Medulla oblongata (tissue), 1 donor: ENCODE data around the gene GABRD.

Source experiments
- DNase-seq: peaks from one replicate; pipeline ENCODE4 v3.0.0-alpha.2; 2015; ENCODE audit errors: extremely low spot score

Gene GABRD

DNA sequence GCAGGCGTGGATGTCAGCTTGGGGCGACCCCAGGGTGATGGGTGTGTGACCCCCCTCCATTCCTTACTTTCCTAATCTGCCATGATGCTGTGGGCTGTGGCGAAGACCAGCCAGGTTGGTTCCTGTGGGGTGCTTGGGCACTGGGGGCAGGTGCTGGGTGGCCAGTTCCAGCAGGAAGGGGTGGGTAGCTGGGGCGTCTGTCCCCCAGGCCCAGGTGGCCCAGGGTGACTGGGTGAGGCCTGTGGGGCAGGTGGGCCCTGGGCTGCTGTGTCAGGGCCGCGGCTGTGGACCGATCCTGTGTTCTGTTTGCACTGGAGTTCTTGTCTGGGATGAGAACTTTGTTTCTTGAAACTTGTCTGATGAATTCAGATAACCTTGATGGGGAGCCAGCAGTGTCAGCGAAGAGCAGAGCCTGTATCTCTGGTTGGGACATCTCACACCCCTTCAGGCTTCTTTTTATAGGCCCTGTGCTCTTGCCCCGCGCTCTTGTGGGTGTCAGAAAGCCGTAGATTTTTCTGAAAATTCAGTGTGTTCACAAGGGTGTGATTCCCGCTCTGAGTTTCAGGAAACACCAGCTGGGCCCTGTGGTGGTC, 34.7 kb downstream of the GABRD start:
- no peak for DNase-seq

- DNase-seq = no peak
These were observed 35.4 kb downstream of the GABRD start for GRCh38 chr1:2054560-2054959.

DNA sequence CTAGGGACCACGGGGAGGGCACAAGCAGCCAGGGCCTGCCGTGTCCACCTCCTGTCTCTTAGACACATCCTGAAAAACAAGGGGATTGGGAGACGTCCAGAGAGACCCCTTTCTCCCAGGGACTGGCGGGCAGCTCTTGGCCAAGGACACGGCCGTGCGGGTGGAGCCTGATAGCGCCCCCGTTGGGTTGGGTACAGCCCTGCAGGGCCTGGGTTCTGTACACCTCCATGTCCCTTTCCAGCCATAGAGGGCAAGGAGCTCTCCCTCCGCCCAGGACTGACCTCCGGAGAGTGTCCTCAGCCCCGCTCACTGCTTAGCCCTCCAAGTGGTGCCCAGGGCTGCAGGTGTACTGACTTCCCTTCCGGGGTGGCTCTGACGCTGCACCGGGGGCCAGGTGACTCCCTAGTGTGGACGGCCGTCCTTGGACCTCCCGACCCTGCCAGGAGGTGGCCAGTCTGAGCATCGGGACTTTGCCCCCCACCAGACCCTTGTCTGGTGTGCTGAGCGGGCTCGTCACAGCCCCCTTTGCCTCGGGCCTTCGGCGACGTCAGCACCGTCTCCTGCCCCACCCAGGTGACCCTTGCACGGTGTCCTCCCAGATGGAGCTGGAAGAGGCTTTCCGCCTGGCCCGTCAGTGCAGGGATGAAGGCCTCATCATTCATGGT, 36.9 kb downstream of the GABRD start:
- no peak for DNase-seq

DNA sequence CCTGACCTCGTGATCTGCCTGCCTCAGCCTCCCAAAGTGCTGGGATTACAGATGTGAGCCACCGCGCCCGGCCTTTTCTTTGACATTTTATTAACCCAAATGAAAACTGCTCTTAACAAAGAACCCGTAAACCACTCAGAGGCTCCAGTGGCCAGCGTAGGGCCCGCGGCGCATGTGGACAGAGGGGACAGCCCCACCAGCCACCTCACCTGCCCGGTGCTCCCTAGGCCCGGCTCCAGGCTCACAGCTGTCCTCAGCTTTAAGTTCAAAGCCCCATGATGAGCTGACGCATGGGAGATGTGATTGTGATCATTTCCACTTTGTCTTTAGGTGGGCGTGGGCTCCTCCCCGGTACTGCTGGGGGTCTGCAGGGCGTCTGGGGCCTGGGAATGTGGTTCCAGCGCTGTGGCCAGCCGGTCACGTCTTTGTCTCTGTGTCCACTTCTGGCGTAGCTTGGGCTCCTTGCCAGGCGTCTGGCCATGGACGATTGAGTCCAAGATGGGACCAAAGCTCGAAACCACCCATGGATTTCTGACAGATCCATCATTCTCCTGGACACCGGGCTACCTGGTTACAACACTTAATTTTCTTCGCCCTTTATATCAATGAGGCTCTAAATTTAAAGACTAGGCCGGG, 37.9 kb downstream of the GABRD start:
- no peak for DNase-seq

- no peak for DNase-seq
These were observed 40.3 kb downstream of the GABRD start for GRCh38 chr1:2059290-2059953.

DNA sequence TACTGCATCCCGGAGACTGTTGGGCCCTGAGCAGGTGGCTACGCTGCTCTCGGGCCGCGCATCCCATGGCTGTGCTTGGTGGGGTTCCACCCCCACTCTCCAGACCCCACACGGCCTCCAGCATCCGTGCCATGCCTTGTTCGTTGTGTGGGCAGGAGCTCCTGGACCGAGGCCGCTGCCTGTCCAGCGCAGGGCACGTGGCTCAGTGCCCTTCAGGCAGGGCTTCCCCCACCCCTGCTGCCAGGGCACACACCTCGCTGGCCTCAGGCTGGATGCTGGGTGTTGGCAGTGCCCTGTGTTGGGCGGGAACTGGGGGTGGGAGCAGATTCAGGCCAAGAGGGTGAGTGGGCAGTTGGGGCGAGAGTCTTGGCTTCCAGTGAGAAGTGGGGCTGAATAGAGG, 40.9 kb downstream of the GABRD start:
- no peak for DNase-seq

DNA sequence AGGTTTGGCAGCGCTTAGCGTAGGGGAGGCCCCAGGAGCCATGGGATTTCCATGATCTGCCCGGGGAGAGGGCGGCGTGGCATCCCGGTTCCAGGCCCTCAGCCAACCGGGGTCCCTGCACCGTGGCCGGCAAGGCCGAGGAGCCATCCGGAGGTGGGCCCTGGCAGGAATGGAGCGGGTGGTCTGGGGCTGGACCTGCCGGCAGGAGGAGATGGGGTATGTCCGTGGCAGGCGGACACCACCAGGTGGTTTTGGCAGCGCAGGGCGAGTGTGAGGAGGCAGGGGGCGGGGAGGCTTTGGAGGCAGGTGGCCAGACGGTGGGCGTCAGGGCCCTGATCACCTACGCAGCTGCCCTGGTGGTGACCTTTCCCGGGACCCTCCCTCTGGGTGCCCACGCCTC, 41.4 kb downstream of the GABRD start:
- DNase-seq = no peak

DNA sequence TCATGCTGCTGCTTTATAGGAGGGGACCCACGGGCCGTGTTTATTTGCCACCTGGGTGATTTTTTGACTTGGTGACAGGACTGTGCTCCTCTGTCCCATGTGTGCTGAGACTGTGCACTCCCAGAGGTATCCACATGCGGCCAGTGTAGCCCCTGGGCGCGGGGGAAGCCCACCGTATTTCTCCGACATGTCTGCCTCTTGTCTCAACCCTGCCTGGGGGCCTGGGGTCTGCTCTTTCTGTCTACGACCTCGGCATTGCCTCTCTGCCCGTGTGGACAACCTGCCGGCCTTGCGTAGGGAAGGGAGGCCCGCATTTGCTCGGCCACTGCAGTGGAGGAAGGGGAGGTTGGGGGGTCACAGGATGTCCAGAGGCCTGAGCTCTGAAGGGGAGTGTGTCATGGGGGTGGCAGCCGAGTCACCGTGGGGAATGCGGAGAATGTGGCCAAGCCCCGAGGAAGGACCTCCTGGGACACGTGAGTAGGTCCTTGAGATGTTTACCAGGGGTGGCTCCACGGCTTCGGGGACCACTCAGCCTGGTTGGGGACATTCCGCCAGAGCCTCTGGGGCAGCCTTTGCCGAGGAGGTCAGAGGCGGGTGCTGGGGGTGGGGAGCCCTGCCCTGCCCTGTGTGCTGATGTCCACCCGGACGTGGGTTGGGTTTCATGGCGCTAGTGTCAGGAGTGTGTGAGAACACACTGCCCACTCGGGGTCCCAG, 42.1 kb downstream of the GABRD start:
- no peak for DNase-seq

DNA sequence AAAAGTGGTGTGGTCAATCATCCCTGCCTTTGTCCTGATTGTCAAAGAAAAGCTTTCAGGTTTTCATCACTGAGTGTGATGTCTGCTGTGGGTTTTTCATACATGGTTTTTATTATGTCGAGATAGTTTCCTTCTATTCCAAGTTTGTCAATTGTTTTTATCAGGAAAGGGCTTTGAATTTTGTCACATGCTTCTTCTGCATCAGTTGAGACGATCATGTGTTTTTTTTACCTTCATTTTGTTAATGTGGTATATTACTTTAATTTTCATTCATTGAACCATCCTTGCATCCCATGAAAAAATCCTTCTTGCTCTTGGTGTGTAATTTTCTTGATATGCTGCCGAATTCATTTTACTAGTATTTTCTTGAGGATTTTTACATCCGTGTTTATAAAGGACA, 46.6 kb downstream of the GABRD start:
- no peak for DNase-seq

- DNase-seq = no peak
These were observed 48.2 kb downstream of the GABRD start for GRCh38 chr1:2067393-2067792.

DNA sequence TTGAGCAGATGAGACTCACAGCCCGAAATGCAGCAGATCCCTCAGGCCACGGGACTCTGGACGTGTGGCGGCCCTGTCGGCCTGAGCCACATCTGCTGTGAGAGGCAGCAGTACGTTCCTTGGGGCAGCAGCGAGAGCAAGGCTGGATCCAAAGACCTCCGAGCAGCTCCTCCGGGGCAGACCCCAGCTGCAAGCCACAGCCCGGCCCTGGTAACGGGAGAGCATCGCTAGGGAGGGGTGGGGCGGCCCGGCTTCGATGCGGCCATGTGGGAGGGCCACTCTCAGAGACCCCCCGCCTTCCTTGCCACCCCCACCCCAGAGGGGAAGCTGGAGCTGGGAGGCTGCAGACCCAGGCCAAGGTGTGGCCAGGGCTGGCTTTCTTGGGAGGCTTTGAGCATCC, 48.8 kb downstream of the GABRD start:
- DNase-seq = no peak

- no peak for DNase-seq
These were observed 49.8 kb downstream of the GABRD start for GRCh38 chr1:2068951-2069350.

DNA sequence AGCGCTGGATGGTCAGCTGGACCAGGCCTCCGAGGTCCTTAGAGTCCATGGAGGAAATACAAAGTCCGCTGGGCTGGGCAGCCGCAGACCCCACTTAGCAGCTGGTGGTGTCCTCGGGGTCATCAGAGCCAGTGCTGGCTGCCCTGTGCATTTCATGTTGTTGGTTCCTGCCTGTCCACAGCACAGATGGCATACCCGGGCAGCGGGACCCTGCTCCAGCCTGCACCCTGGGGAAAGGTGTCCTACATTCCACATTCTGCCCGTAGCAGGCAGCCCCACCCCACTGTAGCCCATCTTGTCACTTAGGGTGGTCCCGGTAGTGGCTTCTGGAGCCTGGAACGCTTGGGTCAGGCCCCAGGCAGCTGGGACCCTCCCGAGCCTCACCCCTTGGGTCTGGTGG, 50.9 kb downstream of the GABRD start:
- DNase-seq = no peak

- no peak for DNase-seq
These were observed 51.8 kb downstream of the GABRD start for GRCh38 chr1:2070800-2071530.

- DNase-seq = no peak
These were observed 53.1 kb downstream of the GABRD start for GRCh38 chr1:2072109-2072806.

DNA sequence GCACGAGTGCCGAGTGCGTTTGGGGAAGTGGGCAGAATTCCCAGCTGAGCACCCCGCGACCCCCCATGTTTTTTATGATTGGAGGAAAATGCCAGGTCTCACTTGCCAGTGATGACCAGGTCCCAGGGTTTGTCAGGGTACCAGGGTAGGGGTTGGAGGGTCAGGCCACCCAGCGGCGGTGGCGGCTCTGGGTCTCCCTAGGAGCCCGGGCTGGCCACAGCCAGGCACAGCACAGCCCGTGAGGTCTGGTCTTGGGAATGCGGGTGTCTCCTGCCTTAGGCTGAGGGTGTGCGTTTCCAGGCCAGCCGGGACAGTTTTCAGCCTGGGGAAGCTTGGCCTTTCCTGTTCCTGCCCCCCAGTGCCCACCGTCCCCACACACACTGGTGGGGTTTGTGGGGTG, 53.7 kb downstream of the GABRD start:
- DNase-seq = no peak

- DNase-seq = peak; percentile 86
These were observed 54.5 kb downstream of the GABRD start for GRCh38 chr1:2073382-2074230.

DNA sequence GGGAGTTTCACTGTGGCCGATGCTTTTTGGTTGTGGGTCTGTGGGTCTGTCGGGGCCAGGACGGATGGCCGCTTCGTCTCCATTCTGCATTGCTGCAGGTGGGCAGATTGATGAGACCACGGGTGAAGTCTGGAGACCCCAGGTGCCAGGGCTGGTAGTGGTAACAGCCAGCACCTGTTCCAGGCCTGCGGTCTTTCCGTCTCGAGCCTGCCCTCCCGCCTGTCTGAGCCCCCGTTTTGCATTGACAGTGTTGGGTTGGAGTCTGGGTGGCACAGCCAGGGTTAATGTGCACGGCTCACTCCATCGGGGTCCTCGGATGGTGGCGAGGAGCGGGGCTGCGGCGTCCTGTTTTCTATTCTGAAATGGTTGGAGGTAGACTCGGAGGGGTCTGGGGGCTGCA, 55.3 kb downstream of the GABRD start:
- DNase-seq = no peak

DNA sequence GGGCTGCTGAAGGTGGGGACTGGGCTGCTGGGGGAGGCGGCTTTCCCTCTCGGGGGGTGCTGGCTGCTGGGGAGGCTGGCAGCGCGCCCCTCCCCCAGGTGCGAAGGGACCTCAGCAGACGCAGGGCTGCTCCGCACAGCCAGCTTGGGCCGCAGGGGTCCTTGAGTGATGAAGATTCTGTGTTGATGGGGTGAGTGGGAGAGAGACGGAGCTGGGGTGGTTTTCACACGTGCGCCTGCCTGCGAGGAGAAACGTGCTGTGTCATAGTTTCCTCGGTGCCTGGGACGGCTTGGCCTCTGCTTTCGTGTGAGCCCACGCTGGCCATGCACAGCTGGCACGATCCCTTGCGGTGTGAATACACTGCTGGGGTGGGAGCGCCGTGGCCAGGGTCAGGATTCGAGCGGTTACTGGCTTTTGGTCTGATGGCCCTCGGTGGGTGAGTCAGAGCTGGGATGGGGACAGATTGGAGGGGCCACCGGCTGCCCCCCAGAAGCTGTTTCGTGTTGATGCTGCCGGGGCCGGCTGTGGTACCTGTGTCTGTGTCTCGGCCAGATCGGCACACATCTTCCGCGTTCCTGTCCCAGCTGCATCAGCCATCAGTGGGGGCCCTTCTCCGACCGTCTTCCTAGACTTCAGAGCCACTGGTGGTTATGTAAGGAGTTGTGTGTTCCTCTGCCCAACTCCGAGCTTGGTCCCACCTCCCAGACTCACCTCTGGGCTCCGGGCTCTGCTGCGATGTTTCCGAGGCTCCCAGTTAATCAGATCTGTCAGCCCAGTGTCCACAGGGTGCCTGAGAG, 56.0 kb downstream of the GABRD start:
- no peak for DNase-seq
